DOHH2 (cell line): Measurements from ENCODE around the gene MDFIC.

Experiments
- H3F3A ChIP-seq: fragments of 200-600 bp; sonication (generic), shearing (Covaris generic); 2 replicates; pipeline ENCODE4 v1.6.0; 2016; ENCODE audit warnings: antibody characterized with exemption, mild to moderate bottlenecking; ENCODE audit not compliant: control insufficient read depth, insufficient read depth
- H3K27ac ChIP-seq: fragments of 200-600 bp; sonication (generic); 2 replicates; pipeline ENCODE4 v1.5.1; 2014; ENCODE audit warnings: low read depth, mild to moderate bottlenecking, low read length, moderate library complexity
- H3K27me3 ChIP-seq: fragments of 200-600 bp; sonication (generic); 2 replicates; pipeline ENCODE4 v1.6.1; 2014; ENCODE audit warnings: mild to moderate bottlenecking, low read length, mixed read lengths; ENCODE audit not compliant: control insufficient read depth
- H3K36me3 ChIP-seq: fragments of 200-600 bp; sonication (generic); 2 replicates; pipeline ENCODE4 v1.6.1; 2014; ENCODE audit warnings: mild to moderate bottlenecking, low read length, moderate library complexity, mixed read lengths; ENCODE audit not compliant: control insufficient read depth
- H3K4me1 ChIP-seq: fragments of 200-600 bp; sonication (generic); 2 replicates; pipeline ENCODE4 v1.6.1; 2014; ENCODE audit warnings: mild to moderate bottlenecking, low read length, mixed read lengths; ENCODE audit not compliant: control insufficient read depth
- H3K4me2 ChIP-seq: fragments of 200-600 bp; sonication (generic); 2 replicates; pipeline ENCODE4 v1.6.0; 2014; ENCODE audit warnings: mild to moderate bottlenecking, low read length, moderate library complexity
- H3K4me3 ChIP-seq: fragments of 200-600 bp; sonication (generic); 2 replicates; pipeline ENCODE4 v1.5.1; 2014; ENCODE audit warnings: mild to moderate bottlenecking, low read length, mixed read lengths
- H3K79me2 ChIP-seq: fragments of 200-600 bp; sonication (generic); 2 replicates; pipeline ENCODE4 v1.6.1; 2014; ENCODE audit warnings: mild to moderate bottlenecking, low read length, mixed read lengths; ENCODE audit not compliant: control insufficient read depth
- H3K9me2 ChIP-seq: fragments of 200-600 bp; sonication (generic); replicated peaks from 2 replicates; pipeline ENCODE4 v1.6.1; 2014; ENCODE audit warnings: mild to moderate bottlenecking, low read length, mixed read lengths; ENCODE audit not compliant: control insufficient read depth
- H3K9me3 ChIP-seq: fragments of 200-600 bp; sonication (generic); 2 replicates; pipeline ENCODE4 v1.6.1; 2014; ENCODE audit warnings: antibody characterized with exemption, low read length, mixed read lengths; ENCODE audit not compliant: control insufficient read depth, insufficient read depth
- H4K20me1 ChIP-seq: fragments of 200-600 bp; sonication (generic); 2 replicates; pipeline ENCODE4 v1.6.0; 2014; ENCODE audit warnings: low read depth, mild to moderate bottlenecking, antibody characterized with exemption, low read length, moderate library complexity; ENCODE audit not compliant: control insufficient read depth, insufficient read depth
- EZH2phosphoT487 ChIP-seq: fragments of 200-600 bp; sonication (generic); IDR thresholded peaks from 2 replicates; pipeline ENCODE4 v1.6.1; 2017; ENCODE audit warnings: borderline replicate concordance, mild to moderate bottlenecking, antibody characterized with exemption, low read length, moderate library complexity, mixed read lengths
- TF ChIP-seq, protein P1 (sequence below): fragments of 200-600 bp; sonication (generic); IDR thresholded peaks from one replicate; pipeline ENCODE4 v1.5.1; 2014; ENCODE audit warnings: antibody characterized with exemption, mild to moderate bottlenecking, low read depth, low read length; ENCODE audit not compliant: poor library complexity, severe bottlenecking

Gene MDFIC

DNA sequence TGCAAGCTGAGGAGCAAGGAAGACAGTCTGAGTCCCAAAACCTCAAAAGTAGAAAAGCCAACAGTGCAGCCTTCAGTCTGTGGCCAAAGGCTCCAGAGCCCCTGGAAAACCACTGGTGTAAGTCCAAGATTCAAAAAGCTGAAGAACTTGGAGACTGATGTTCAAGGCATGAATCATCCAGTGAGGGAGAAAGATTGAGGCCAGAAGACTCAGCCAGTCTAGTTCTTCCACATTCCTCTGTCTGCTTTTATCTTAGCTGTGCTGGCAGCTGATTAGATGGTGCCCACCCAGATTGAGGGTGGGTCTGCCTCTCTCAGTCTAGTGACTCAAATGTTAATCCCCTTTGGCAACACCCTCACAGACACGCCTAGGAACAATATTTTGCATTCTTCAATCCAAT, 20.1 kb upstream of the MDFIC start:
- H3K27me3 ChIP-seq = no peaks in the 10 kb centered on the region
- H4K20me1 ChIP-seq = no peaks in the 10 kb centered on the region
- H3K79me2 ChIP-seq = no peaks in the 10 kb centered on the region
- no peaks in the 10 kb centered on the region for H3K4me1 ChIP-seq
- H3K9me2 ChIP-seq = no peaks in the 10 kb centered on the region; the same call in 1 of the 2 replicates
- no peak overlapping the region for H3K4me3 ChIP-seq
- TF ChIP-seq EZH2phosphoT487 = no peak
- TF ChIP-seq, protein P1, sequence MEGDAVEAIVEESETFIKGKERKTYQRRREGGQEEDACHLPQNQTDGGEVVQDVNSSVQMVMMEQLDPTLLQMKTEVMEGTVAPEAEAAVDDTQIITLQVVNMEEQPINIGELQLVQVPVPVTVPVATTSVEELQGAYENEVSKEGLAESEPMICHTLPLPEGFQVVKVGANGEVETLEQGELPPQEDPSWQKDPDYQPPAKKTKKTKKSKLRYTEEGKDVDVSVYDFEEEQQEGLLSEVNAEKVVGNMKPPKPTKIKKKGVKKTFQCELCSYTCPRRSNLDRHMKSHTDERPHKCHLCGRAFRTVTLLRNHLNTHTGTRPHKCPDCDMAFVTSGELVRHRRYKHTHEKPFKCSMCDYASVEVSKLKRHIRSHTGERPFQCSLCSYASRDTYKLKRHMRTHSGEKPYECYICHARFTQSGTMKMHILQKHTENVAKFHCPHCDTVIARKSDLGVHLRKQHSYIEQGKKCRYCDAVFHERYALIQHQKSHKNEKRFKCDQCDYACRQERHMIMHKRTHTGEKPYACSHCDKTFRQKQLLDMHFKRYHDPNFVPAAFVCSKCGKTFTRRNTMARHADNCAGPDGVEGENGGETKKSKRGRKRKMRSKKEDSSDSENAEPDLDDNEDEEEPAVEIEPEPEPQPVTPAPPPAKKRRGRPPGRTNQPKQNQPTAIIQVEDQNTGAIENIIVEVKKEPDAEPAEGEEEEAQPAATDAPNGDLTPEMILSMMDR = no peak
- H3K36me3 ChIP-seq = no peaks in the 10 kb centered on the region
- no peak overlapping the region for H3K27ac ChIP-seq
- H3K9me3 ChIP-seq = no peaks in the 10 kb centered on the region
- H3K4me2 ChIP-seq = no peak overlapping the region
- H3F3A ChIP-seq = no peaks in the 10 kb centered on the region

DNA sequence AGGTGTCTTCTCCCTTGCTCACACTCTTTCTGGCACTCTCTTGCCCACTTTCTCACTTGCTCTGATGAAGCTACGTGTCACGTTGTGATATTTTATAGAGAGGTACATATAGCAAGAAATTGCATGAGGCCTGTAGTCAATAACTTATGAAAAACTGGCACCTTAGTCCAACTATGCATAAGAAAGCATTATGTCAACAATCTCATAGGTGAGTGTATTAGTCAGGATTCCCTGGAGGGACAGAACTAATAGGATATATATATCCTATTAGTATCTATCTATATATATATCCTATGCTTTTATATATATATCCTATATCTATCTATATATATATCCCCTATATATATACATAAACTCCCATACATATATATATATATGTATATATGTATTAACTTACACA, 18.8 kb upstream of the MDFIC start:
- Histone ChIP-seq H4K20me1 (no peaks in the 10 kb centered on the region), H3K79me2 (no peaks in the 10 kb centered on the region), H3K27me3 (no peaks in the 10 kb centered on the region), H3K4me2 (no peak overlapping the region), H3K36me3 (no peaks in the 10 kb centered on the region), H3K4me1 (no peaks in the 10 kb centered on the region), H3F3A (no peaks in the 10 kb centered on the region), H3K27ac (no peak overlapping the region), H3K9me2 (no peaks in the 10 kb centered on the region), H3K9me3 (no peaks in the 10 kb centered on the region), H3K4me3 (no peak overlapping the region)
- no peak for TF ChIP-seq EZH2phosphoT487
- TF ChIP-seq, protein P1 = no peak

DNA sequence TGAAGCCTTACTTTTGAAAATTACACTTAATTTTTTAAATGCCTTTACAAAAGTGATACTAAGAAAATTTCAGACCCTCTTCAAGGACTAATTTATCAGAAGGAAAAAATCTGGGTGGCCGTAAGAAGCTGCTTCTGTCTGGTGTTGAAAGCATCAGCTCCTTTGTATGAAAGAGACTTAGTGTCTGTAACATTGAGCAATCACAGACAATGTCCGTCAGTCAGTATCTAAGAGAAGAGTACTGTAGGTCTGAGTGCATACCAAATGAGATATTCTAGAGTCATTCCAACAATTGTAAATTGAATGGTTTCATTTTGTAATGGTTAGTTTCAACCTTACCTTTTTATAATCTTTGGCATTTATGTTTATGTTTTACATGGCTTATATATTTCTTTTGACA, 11.1 kb upstream of the MDFIC start:
- no peaks in the 10 kb centered on the region for H3K36me3 ChIP-seq
- no peaks in the 10 kb centered on the region for H3F3A ChIP-seq
- no peak overlapping the region for H3K27ac ChIP-seq
- no peak overlapping the region for H3K4me2 ChIP-seq
- H3K4me1 ChIP-seq = no peaks in the 10 kb centered on the region
- TF ChIP-seq EZH2phosphoT487 = no peak
- TF ChIP-seq, protein P1 = no peak
- no peaks in the 10 kb centered on the region for H3K9me2 ChIP-seq
- H3K79me2 ChIP-seq = no peaks in the 10 kb centered on the region
- H4K20me1 ChIP-seq = no peaks in the 10 kb centered on the region
- H3K27me3 ChIP-seq = no peaks in the 10 kb centered on the region
- H3K9me3 ChIP-seq = no peaks in the 10 kb centered on the region
- H3K4me3 ChIP-seq = no peak overlapping the region

DNA sequence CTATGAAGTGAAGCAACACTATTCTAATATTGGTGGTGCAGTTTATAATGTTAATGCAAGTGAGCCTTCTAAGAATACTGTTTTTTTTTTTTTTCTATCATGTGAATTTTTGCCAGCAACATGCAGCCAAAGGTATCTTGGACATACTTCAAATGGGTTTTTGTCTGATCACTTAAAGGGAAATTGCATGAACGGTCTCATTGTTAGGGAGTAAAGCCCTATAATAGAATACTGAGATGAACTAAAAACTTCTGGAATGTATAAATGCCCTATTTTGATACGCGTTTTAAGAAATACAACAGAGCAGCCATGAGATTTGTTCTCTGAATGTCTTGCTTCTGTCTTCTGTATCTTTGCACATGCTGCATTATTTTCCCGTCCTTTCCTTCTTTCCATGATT, 10.5 kb upstream of the MDFIC start:
- H3F3A ChIP-seq = no peaks in the 10 kb centered on the region
- no peak overlapping the region for H3K4me2 ChIP-seq
- H3K9me3 ChIP-seq = no peaks in the 10 kb centered on the region
- H3K36me3 ChIP-seq = no peaks in the 10 kb centered on the region
- no peaks in the 10 kb centered on the region for H4K20me1 ChIP-seq
- TF ChIP-seq, protein P1 = no peak
- no peaks in the 10 kb centered on the region for H3K9me2 ChIP-seq
- H3K4me1 ChIP-seq = no peaks in the 10 kb centered on the region
- H3K4me3 ChIP-seq = no peak overlapping the region
- no peak overlapping the region for H3K27ac ChIP-seq
- no peaks in the 10 kb centered on the region for H3K27me3 ChIP-seq
- no peaks in the 10 kb centered on the region for H3K79me2 ChIP-seq
